Measurements from ENCODE around the gene POLR2B. TPM values are rescaled to one million over a fixed set of nuclear protein-coding genes. Genes with fewer than 3 reads are reported as not detected.
"Not testable (repeated sequence)": the region's sequence is repeated elsewhere in the genome, so short reads cannot be mapped to it uniquely, and the experiment has no call there.

Gene POLR2B
- total RNA-seq, 1 donor from 2014 or later, result 95.5 TPM

DNA sequence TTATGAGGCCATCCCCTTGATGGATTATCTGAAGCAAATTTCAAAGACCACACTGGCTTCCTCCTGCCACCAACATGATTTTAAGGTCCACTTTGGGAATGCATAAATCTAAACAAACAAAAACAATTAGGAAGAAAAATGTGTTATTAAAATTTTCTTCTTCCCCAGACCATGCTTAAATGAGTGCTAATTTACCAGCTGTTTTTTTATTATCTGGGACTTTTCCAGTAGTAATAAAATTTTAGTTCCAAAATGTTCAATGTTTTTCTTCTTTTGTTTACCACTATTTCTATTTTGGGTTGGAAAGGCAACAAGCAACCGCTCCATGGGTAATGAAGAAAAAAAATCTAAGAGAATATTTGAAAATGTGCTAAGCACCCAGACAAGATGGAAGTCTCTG is 62.3 kb downstream of the POLR2B start:
- no peak overlapping the region for H3K27ac Mint-ChIP-seq (ENCODE audit: unreplicated experiment)
- H3K36me3 Mint-ChIP-seq (ENCODE audit: low read depth, unreplicated experiment), result no peaks in the 10 kb centered on the region
- no peaks in the 10 kb centered on the region for H3K27me3 Mint-ChIP-seq (ENCODE audit: unreplicated experiment)
- H3K4me1 Mint-ChIP-seq (ENCODE audit: unreplicated experiment), result no peaks in the 10 kb centered on the region
- TF ChIP-seq, protein P1, sequence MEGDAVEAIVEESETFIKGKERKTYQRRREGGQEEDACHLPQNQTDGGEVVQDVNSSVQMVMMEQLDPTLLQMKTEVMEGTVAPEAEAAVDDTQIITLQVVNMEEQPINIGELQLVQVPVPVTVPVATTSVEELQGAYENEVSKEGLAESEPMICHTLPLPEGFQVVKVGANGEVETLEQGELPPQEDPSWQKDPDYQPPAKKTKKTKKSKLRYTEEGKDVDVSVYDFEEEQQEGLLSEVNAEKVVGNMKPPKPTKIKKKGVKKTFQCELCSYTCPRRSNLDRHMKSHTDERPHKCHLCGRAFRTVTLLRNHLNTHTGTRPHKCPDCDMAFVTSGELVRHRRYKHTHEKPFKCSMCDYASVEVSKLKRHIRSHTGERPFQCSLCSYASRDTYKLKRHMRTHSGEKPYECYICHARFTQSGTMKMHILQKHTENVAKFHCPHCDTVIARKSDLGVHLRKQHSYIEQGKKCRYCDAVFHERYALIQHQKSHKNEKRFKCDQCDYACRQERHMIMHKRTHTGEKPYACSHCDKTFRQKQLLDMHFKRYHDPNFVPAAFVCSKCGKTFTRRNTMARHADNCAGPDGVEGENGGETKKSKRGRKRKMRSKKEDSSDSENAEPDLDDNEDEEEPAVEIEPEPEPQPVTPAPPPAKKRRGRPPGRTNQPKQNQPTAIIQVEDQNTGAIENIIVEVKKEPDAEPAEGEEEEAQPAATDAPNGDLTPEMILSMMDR (IDR thresholded peaks at IDR 0.05; ENCODE audit: unreplicated experiment), result no peak
- no peak for DNase-seq (ENCODE audit: low spot score)
- H3K9me3 Mint-ChIP-seq (ENCODE audit: unreplicated experiment), result no peaks in the 10 kb centered on the region
- H3K4me3 Mint-ChIP-seq (ENCODE audit: unreplicated experiment), result no peak overlapping the region

DNA sequence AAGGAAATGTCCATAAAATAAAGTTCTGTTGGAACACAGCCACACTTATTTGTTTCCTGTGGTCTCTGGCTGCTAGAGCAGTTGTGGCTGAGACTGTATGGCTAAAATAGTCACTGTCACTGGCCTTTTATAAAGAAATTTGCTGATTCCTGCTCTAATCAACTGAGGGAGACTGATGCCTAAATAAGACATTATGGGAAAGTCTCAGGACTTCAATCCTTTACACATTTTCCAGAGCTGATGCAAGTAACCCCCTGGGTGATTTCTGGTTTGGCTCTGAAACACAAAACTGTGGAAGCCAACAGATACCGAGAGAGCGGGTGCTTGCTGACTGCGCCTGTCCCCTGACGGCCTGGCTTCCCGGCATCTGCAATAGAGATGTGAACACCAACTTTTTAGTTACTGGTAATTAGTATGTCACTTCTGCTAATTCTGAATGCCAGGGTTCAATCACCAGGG is 64.0 kb downstream of the POLR2B start:
- Mint-ChIP-seq H3K36me3 (ENCODE audit: low read depth, unreplicated experiment) (no peaks in the 10 kb centered on the region), H3K27ac (ENCODE audit: unreplicated experiment) (no peak overlapping the region), H3K9me3 (ENCODE audit: unreplicated experiment) (peaks cover 7% of the 10 kb centered on the region), H3K4me1 (ENCODE audit: unreplicated experiment) (no peaks in the 10 kb centered on the region), H3K4me3 (ENCODE audit: unreplicated experiment) (no peak overlapping the region), H3K27me3 (ENCODE audit: unreplicated experiment) (no peaks in the 10 kb centered on the region)
- no peak for DNase-seq (ENCODE audit: low spot score)
- TF ChIP-seq, protein P1 (IDR thresholded peaks at IDR 0.05; ENCODE audit: unreplicated experiment), result no peak

DNA sequence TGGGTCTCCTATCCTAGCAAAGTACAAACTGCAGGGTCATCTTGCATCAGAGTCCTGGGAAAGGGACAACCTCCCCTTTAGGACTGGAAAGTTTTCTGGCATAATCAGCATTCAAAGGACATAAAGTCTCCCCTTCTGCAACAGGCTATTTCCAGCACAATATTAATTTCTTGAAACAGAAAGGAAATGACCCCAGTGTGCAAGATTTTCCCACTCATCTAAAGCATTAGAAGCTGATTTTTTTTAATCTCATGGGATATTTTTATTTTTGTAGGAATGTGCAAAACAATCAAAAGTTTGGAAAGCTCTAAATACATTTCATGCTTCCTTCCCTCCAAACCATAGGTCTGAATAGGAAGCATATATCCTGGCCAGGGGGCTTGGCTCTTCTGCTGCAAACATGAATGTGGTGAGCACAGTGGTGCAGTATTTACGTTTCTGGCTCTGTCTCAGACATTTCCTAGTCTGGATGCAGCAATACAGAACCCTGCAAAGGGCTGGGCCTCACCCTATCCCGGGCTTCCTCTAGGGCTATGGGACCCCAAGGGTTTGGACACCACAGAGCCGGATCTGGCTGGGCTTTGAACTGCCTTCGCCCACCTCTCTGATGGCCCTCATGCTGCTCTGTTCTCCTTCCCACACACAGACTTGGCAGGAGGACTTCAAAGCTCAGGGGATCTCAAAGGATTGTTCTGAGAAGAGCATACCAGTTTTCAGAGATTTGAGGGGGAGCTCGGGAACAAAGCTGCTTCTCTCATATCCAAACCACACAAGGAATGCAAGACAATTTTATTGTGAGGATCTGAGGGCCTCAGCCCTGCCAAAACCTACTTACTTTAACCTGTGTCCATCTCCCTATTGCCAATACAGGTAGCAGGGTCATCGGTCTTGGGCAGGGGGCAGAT is 64.9 kb downstream of the POLR2B start:
- H3K4me1 Mint-ChIP-seq (ENCODE audit: unreplicated experiment), result no peaks in the 10 kb centered on the region
- no peaks in the 10 kb centered on the region for H3K36me3 Mint-ChIP-seq (ENCODE audit: low read depth, unreplicated experiment)
- H3K9me3 Mint-ChIP-seq (ENCODE audit: unreplicated experiment), result peaks cover 7% of the 10 kb centered on the region
- no peaks in the 10 kb centered on the region for H3K27me3 Mint-ChIP-seq (ENCODE audit: unreplicated experiment)
- no peak for DNase-seq (ENCODE audit: low spot score)
- H3K4me3 Mint-ChIP-seq (ENCODE audit: unreplicated experiment), result no peak overlapping the region
- TF ChIP-seq, protein P1 (IDR thresholded peaks at IDR 0.05; ENCODE audit: unreplicated experiment), result no peak
- H3K27ac Mint-ChIP-seq (ENCODE audit: unreplicated experiment), result no peak overlapping the region

DNA sequence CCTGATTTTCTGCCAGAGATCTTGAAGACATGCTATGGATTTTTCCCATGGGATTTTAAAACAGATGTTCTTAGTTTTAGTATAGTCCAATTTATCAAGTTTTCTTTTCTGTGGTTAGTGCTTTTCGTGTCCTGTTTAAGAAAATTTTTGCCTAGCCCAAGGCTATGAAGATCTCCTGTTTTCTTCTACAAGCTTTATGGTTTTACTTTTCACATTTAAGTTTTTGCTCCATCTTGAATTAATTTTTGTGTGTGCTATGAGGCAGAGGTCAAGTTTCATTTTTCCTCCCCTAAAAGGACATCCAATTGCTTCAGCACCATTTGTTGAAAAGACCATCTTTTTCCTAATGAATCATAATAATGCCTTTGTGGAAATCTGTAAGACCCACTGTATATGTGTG is 65.6 kb downstream of the POLR2B start:
- DNase-seq (ENCODE audit: low spot score), result no peak
- TF ChIP-seq, protein P1 (IDR thresholded peaks at IDR 0.05; ENCODE audit: unreplicated experiment), result no peak
- peaks cover 7% of the 10 kb centered on the region for H3K9me3 Mint-ChIP-seq (ENCODE audit: unreplicated experiment)
- H3K4me1 Mint-ChIP-seq (ENCODE audit: unreplicated experiment), result no peaks in the 10 kb centered on the region
- no peak overlapping the region for H3K4me3 Mint-ChIP-seq (ENCODE audit: unreplicated experiment)
- H3K36me3 Mint-ChIP-seq (ENCODE audit: low read depth, unreplicated experiment), result no peaks in the 10 kb centered on the region
- no peak overlapping the region for H3K27ac Mint-ChIP-seq (ENCODE audit: unreplicated experiment)
- no peaks in the 10 kb centered on the region for H3K27me3 Mint-ChIP-seq (ENCODE audit: unreplicated experiment)

DNA sequence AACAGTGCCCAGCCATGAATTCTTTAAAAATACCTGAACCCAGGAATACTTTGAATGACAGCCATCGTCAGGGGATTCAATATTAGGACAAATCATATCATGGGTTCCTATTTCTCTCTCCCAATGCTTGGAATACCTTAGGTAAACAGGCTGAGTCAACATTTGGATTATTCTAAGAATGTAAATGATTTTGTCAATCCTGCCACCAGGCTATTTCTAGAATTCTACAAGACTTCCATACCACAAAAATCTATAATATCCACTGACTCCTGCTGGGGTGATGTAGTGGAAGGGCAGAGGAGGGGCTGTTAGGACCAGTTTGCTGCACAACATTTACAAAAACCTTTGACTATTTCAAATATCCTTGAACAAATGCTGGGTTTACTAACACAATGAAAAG is 66.3 kb downstream of the POLR2B start:
- peaks cover 7% of the 10 kb centered on the region for H3K9me3 Mint-ChIP-seq (ENCODE audit: unreplicated experiment)
- no peaks in the 10 kb centered on the region for H3K36me3 Mint-ChIP-seq (ENCODE audit: low read depth, unreplicated experiment)
- no peak overlapping the region for H3K4me3 Mint-ChIP-seq (ENCODE audit: unreplicated experiment)

DNA sequence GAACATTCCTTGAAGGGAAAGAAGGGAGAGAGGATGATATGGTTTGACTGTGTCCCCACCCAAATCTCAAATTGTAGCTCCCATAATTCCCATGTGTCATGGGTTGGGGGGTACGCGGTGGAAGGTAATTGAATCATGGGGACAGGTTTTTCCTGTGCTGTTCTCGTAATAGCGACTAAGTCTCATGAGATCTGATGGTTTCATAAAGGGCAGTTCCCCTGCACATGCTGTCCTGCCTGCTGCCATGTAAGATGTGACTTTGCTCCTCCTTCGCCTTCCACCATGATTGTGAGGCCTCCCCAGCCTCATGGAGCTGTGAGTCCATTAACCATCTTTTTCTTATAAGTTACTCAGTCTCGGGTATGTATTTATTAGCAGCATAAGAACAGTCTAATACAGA is 68.3 kb downstream of the POLR2B start:
- not testable (repeated sequence) for H3K4me3 Mint-ChIP-seq (ENCODE audit: unreplicated experiment); H3K9me3 Mint-ChIP-seq (ENCODE audit: unreplicated experiment)

More for the DNA sequence above, 66.3 kb downstream of the POLR2B start:
- DNase-seq (ENCODE audit: low spot score), result no peak
- TF ChIP-seq, protein P1 (IDR thresholded peaks at IDR 0.05; ENCODE audit: unreplicated experiment), result no peak
- H3K27ac Mint-ChIP-seq (ENCODE audit: unreplicated experiment), result no peak overlapping the region
- no peaks in the 10 kb centered on the region for H3K4me1 Mint-ChIP-seq (ENCODE audit: unreplicated experiment)
- no peaks in the 10 kb centered on the region for H3K27me3 Mint-ChIP-seq (ENCODE audit: unreplicated experiment)

More for the DNA sequence above, 68.3 kb downstream of the POLR2B start:
- DNase-seq (ENCODE audit: low spot score); H3K36me3 Mint-ChIP-seq (ENCODE audit: low read depth, unreplicated experiment); H3K4me1 Mint-ChIP-seq (ENCODE audit: unreplicated experiment); H3K27ac Mint-ChIP-seq (ENCODE audit: unreplicated experiment); H3K27me3 Mint-ChIP-seq (ENCODE audit: unreplicated experiment): not testable (repeated sequence)
